Activated CD8-positive, alpha-beta memory T cell treated with anti-CD3 and anti-CD28 coated beads, Interleukin-2, amount 50 U/mL, for 4 hours (primary cell): Measurements from ENCODE around the gene MT3.
"Not testable (repeated sequence)": the region's sequence is repeated elsewhere in the genome, so short reads cannot be mapped to it uniquely, and the experiment has no call there.

Experiments used
- DNase-seq: peaks from one replicate; pipeline ENCODE4 v3.0.0-alpha.2; 2020

Gene MT3

DNA sequence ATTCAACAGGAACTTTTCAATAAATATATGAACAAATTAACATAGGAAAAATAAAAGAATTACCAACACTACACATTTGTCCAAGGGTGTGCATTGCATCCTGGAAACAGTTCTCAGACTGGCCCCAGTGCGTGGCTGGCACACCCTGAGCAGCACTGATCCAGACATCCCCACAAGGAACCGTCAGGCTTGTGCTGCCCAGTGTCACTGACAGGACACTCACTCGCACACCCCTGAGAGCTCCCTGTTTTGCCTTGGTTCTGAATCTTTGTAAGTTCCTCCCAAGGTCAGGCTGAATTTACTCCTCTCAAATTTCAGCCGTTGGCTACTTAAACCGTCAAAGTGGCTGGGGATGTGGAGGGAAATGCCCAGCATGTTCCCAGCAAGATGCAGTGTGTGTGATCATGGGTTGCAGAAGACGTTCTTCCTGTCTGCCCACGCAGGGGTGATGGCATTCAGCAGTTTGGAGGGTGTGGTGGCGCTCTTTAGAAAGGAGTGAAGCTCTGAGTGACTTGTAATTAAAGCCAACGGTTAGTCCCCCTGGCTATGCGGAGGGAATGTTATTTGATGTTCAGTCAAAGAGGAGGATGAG is 20.8 kb downstream of the MT3 start:
- DNase-seq, result peak; percentile 73

DNA sequence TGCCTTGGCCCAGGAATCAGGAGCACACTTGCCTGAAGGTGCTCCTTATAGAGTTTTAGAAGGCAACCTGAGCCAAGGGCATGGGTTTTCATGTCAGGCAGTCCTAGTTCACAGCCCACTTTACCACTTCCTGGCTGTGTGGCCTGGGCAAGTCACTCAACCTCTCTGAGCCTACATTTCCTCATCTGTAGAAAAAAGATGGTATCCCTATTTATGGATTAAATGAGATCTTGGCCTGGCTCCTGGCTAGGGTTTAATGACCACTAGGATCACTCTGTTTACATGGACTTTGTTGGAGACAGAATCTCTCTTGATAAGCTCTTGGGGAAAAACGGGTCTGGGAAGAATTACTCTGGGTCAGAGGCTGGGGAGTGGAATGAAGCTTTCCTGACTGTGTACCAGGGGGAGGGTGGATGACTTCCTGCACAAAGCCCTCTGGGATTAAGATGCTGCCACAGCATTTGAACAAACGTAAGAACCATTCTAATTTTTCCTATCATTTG is 21.3 kb downstream of the MT3 start:
- DNase-seq, result no peak

DNA sequence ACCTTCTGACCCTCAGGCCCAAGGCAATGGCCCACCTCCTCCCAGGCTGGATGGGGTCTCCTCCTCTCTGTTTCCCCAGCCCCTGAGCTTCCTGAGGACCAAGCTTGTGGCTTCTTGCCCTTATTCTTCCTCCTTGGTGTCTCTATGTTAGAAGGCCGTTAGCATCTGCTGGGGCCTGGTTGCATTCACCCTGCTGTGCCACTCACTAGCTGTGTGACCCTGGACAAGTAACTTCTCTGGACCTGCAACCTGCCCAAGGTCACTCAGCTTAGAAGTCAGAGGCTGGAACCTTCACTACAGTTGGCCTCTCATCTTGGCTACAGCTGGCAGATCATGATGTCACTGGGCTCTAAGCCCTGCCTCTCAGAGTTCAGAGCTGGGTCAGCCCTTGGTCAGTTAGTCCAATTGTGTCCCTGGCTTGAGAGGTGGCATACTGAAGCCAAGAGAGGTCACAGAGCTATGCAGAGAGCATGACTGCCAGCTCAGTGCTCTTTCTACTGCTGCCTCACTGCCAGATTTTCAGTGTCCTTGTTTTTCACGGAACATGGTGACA is 22.0 kb downstream of the MT3 start:
- no peak for DNase-seq

DNA sequence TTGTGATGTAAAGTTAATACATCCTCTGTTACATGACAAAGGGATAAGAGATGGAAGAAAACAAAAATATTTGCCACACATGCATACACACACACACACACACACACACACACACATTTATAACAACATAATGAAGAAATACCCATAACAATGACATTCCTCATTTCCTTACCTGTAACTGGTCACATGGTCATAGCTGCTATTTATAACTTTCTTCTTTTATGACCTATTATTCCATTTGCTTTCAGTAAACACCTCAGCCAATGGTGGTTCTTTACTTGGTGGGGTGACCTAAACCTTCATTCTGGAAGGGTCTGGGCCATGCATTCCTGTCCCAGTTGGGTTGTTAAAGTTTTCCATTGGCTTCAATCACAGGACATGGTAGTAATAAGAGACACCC is 24.4 kb downstream of the MT3 start:
- DNase-seq, result no peak

DNA sequence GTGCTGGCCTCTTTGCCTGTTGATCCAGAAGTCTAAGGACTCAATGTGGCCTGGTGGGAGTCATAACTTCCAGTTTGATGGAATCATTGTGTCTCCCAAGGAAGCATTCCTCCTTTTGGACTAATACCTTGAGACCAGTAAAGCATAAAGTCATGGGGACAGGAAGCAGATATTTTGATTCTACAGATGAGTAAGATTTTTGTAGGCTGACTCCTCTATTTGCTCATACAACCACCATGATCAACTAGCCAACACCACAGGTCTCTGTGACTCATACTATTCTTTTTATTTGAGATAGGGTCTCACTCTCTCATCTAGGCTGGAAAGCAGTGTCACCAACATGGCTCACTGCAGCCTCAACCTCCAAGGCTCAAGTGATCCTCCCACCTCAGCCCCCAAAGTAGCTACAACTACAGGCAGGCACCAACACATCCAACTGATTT is 25.2 kb downstream of the MT3 start:
- DNase-seq, result no peak

DNA sequence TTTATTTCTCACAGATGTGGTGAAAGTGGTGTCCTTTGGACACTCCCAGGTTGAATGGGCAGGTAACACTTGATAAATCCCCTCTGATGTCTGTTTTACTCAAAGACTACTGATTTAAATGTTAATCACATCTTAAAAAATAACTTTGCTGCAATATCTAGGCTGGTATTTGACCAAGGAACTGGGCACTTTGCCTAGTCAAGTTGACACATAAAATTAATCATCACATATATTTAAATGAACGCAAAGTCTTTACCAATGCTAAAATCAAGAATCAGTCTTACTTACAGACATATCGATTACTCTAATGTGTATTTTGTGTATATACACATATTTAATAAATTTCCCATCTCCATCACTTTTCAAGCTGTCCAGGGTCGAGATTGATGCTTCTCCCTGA is 26.0 kb downstream of the MT3 start:
- DNase-seq, result no peak

DNA sequence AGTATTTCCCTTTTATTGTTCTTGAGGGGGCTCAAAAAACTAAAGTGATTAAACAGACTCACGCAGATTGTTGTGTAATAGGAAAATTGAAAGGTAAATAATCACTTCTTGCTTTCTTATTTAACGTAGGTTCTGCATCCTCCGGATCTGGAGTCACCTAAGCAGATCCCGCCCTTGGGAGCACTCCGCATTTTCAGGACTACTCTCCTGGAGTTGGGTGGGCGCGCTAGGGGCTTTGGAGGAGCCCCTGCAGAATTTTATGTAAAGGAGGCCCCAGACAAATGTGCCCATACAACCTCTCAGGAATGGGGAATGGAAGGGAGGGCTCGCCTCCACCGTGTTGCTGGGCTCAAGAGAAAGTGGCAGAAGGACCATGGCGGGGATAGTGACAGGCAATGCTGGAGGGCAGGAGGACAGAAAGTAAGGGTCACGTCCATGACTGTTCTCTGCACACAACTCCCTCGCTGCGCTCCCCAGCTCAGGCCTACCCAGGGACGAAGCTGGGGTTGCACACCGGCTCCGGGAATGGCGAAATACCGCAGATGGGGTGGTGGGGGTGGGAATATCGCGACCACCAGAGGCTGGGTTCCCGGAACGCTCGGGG is 27.4 kb downstream of the MT3 start:
- DNase-seq, result no peak

DNA sequence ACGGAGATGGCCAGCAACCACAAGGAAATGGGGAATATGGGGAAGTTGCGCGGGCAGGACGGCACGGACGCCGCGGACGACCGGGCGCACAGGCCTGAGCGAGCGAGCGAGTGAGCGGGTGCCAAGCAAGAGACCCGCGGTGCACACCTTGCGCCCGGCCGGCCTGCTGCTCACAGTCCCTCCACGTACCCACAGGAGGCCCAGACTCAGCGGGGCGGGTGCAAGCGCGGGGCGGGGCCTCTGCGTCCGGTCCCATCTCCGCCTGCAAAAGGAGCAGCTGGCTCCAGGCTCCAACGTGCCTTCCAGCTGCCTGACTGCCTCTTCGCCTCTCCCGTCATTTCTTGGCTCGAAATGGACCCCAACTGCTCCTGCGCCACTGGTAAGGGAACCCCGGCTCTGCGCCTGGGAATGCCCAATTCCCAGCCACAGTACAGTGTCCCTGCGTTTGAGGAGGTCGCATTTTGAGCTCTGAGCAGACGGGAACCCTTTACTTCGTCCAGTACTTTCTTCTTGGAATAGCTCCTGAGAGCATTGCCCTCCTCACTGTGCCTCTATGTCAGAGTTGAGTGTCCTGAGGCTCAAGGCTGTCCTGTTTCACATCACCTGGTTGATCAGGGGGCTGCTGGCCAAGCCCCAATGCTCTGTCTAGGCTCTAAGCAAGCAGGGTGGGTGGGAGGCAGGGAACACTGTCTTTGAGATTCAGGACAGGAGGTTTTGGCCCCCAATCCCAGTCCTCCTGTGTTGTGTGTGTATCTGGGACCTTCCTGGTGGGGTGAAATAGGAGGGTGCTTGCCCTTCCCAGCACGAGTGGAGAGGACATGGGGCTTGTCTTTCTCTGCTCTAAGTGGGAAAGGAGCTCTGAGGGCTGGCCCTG is 28.1 kb downstream of the MT3 start:
- DNase-seq, result no peak

DNA sequence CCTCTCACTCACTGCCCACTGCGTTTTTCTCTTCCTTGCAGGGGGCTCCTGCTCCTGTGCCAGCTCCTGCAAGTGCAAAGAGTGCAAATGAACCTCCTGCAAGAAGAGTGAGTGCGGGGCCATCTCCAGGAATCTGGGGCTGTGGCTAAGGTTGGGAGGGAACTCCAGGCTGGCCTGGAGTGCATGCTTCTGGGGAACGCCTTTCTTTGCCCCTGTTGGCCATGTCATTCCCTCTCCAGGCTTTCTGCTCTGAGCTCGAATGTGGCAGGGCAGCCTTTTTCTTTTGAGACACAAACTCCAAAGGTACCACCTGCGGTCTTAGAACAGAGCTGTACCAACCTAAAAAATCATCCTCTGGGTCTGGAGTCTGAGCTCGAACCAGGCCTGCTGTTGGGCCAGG is 28.8 kb downstream of the MT3 start:
- DNase-seq, result no peak

DNA sequence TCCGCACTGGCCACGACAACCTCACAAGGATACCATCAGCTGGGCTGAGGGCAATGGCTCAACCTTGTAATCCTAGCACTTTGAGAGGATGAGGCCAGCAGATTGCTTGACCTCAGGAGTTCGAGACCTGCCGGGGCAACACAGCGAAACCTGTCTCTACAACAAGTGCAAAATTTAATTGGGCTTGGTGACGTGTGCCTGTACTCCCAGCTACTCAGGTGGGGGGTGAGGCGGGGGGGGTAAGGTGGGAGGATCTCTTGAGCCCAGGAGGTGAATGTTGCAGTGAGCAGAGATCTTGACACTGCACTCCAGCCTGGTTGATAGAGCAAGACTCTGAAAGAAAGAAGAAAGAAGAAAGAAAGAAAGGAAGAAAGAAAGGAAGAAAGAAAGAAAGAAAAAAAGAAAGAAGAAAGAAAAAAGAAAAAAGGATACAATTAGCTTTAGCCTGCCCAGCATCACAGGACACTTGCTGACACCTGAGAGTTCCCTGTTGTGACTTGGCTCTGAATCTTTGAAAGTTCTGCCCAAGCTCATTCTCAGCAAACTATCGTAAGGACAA is 31.1 kb downstream of the MT3 start:
- no peak for DNase-seq

DNA sequence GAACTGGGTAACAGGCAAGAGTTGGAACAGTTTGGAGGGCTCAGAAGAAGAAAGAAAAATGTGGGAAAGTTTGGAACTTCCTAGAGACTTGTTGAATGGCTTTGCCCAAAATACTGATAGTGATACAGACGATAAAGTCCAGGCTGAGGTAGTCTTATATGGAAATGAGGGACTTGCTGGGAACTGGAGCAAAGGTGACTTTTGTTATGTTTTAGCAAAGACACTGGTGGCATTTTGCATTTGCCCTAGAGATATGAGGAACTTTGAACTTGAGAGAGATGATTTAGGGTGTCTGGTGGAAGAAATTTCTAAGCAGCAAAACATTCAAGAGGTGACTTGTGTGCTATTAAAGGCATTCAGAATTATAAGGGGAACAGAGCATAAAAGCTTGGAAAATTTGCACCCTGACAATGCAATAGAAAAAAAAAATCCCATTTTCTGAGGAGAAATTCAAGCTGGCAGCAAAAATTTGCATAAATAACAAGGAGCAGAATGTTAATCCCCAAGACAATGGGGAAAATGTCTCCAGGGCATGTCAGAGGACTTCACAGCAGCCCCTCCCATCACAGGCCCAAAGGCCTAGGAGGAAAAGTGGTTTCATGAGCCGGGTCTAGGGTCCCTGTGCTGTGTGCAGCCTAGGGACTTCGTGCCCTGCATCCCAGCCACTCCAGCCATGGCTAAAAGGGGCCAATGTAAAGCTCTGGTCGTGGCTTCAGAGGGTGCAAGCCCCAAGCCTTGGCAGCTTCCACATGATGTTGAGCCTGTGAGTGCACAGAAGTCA is 32.5 kb downstream of the MT3 start:
- DNase-seq, result not testable (repeated sequence)

DNA sequence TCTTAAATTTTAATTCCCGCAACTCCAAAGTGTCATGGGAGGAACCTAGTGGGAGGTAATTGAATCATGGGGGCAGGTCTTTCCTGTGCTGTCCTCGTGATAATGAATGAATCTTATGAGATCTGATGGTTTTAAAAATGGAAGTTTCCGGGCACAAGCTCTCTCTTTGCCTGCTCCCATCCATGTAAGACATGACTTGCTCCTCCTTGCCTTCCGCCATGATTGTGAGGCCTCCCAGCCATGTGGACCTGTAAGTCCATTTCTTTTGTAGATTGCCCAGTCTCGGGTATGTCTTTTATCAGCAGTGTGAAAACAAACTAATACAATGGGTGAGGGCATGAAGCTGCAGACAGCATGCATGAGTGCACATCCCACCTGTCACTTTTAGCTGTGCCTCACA is 33.9 kb downstream of the MT3 start:
- not testable (repeated sequence) for DNase-seq

DNA sequence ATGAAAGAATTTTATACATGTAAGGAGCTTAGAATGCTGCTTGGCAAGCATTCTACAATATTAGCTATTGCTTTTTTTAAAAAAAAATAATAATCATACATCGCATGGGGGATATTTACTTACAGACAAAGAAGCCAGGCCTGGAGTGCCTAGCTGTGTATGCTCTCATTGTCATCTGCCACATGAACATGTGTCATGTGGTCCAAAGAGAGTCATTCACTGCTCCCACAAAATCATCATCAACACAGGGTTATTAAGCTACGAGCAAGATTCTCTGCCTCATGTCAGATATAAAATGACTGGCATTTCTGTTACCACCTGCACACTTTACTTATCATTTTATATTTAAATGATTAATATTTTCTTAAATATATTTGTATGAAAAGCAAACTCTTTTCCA is 34.3 kb downstream of the MT3 start:
- DNase-seq, result no peak

DNA sequence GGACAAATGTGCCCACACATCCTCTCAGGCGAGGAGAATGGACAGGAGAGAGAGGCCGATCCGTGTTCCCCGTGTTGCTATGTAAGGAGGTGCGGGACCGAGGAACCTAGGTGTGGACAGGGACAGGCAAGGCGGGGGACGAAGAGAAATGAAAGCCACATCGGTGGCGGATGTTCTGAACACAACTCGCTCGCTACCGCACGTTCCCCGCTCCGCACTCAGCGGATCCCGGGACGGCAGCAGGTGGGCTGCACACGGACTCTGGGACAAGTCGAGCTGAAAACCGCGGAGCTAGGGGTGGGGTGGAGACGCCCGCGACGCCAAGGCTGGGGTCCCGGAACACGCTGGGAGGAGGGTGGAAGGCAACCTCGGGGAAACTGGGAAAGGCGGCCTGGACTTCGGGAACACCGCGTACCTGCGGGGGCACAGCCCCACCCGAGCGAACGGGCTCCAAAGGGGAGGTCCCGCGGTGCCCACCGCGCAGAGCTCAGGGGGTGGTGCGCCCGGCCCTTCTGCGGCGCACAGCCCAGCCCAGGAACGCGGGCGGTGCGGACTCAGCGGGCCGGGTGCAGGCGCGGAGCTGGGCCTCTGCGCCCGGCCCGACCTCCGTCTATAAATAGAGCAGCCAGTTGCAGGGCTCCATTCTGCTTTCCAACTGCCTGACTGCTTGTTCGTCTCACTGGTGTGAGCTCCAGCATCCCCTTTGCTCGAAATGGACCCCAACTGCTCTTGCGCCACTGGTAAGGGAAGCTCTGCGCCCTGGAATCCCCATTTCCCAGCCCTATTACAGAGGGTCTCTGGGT is 36.0 kb downstream of the MT3 start, which contains the start of gene MT1E:
Gene MT1E, plus strand, starts transcription at position 642 of the 803 bp plus-strand sequence. Its CDS starts 71 bp downstream, at position 713.
- DNase-seq, result no peak

DNA sequence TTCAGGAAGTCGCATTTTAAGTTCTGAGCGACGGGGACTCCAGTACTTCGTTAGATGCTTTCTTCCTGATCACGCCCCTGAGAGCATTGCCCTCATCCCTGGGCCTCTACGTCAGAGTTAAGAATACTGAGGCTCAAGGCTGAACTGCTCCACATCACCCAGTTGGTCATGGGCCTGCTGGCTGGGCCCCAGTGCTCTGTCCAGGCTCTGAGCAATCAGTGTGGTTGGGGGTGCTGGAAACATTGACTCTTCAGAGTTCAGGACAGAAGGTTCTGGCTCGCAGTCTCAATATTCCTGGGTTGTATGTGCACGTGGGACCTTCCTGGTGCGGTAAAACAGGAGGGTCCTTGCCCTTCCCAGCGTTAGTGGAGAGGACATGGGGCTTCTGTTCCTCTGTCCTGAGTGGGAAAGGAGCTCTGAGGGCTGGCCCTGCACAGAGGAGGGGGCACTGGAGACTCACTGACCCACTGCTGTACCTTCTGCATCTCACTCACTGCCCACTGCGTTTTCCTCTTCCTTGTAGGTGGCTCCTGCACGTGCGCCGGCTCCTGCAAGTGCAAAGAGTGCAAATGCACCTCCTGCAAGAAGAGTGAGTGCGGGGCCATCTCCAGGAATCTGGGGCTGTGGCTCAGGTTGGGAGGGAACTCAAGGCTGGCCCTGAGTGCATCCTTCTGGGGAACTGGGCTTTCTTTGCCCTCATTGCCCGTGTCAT is 36.8 kb downstream of the MT3 start:
- no peak for DNase-seq

DNA sequence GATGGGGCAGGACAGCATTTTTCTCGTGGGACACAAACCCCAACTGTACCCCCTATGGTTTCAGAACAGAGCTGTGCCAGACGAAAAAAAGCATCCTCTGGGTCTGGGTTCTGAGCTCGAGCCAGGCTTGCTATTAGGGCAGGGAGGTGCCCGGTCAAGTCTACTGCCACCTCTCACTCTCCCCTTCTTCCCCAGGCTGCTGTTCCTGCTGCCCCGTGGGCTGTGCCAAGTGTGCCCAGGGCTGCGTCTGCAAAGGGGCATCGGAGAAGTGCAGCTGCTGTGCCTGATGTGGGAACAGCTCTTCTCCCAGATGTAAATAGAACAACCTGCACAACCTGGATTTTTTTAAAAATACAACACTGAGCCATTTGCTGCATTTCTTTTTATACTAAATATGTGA is 37.4 kb downstream of the MT3 start:
- DNase-seq, result no peak

DNA sequence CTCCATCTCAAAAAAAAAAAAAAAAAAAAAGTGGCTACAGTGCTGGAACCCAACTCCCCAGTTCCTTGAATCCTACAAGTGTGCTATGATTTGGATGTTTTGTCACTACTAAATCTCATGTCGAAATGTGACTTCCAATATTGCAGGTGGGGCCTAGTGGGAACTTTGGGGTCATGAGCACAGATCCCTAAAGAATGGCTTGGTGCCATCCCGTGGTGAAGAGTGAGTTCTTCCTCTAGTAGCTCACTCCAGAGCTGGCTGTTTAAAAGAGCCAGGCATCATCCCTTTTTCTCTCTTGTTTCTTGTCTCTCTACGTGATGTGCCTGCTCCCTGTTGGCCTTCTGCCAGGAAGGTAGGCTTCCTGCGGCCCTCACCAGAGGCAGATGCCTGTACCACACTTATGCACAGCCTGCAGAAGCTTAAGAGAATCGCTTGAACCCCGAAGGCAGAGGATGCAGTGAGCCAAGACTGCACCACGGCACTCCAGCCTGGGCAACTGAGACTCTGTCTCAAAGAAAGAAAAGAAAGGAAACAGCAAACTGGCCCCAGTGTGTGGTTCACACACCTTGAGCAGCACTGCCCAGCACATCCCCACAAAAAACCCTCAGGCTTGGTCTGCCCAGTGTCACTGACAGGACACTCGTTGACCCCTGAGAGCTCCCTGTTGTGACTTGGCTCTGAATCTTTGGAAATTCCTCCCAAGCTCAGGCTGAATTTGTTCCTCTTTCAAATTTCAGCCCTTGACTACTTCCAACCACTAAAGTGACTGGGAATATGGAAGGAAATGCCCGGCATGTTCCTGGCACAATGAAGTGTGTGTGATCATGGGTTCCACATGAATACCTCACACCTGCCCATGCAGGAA is 39.4 kb downstream of the MT3 start:
- DNase-seq, result no peak

DNA sequence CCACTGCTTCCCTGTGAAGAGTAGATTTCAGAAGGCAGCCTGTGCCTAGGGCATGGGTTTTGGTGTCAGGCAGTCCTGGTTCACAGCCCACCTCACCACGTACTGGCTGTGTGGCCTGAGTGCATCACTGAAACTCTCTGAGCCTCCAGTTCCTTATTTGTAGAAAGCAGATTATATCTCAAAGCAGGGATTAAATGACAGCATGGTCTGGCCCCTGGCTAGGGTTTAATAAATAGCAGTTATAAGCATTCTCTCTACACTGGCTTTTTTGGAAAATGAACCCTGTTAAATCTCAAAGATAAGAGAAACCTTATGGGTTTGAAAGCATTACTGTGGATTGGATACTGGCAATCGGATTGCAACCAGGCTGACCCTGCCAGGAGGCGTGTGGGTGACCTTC is 40.2 kb downstream of the MT3 start:
- no peak for DNase-seq

DNA sequence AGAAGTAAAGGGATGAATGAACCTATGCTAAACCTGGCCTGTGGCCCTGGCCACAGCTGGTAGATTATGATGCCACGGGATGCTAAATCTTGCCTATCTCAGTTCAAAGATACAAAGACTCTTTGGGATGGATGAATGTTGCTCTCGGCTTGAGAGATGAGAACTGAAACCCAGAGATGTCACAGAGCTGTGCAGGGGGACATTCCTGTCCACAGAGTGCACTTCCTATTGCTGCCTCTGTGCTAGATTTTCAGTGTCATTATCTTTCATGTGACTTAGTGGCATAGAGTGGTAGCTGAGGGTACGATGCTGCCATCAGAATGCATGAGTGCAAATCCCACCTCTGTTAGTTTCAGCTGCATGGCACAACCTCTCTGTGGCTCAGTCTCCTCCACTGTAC is 40.8 kb downstream of the MT3 start:
- DNase-seq, result no peak

DNA sequence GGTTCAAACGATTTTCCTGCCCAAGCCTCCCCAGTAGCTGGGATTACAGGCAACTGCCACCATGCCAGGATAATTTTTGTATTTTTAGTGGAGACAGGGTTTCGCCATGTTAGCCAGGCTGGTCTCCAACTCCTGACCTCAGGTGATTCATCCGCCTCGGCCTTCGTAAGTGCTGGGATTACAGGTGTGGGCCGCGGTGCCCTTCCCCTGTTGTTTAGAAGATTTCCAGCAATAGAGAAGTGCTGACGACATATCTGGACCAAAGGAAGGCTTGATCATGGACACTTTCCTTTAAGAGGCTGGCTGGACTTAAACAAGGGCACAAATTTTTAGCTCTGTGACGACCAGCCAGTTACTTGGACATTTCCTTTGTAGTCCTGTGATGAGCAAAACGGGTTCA is 41.9 kb downstream of the MT3 start:
- no peak for DNase-seq
